Nephron (organoid): ENCODE results near the gene C7orf57.

Source experiments
- H3K27ac Mint-ChIP-seq, 3 experiments: 2 replicates each; pipeline ENCODE4 v1.8.0; 2020; ENCODE audit warnings: mixed read lengths in 3 of 3, mild to moderate bottlenecking in 2 of 3, moderate library complexity in 1 of 3
- H3K27me3 Mint-ChIP-seq: 2 replicates; pipeline ENCODE4 v1.8.0; 2021; ENCODE audit warnings: low read depth, mild to moderate bottlenecking, moderate library complexity, mixed read lengths
- H3K36me3 Mint-ChIP-seq: 2 replicates; pipeline ENCODE4 v1.8.0; 2020; ENCODE audit warnings: low read depth, mixed read lengths
- H3K4me1 Mint-ChIP-seq: 2 replicates; pipeline ENCODE4 v1.8.0; 2020; ENCODE audit warnings: mixed read lengths
- H3K4me3 Mint-ChIP-seq, 3 experiments: 2 replicates each; pipeline ENCODE4 v1.8.0; 2020; ENCODE audit warnings: mild to moderate bottlenecking in 3 of 3, mixed read lengths in 3 of 3, moderate library complexity in 2 of 3
- H3K9me3 Mint-ChIP-seq: 2 replicates; pipeline ENCODE4 v1.8.0; 2020; ENCODE audit warnings: mixed read lengths
- TF ChIP-seq, protein P1 (sequence below), 3 experiments: fragments of 200-600 bp; sonication (generic); IDR thresholded peaks; one replicate each; pipeline ENCODE4 v1.5.0; 2021; ENCODE audit warnings: antibody characterized with exemption in 3 of 3; ENCODE audit not compliant: unreplicated experiment in 3 of 3

Gene C7orf57

DNA sequence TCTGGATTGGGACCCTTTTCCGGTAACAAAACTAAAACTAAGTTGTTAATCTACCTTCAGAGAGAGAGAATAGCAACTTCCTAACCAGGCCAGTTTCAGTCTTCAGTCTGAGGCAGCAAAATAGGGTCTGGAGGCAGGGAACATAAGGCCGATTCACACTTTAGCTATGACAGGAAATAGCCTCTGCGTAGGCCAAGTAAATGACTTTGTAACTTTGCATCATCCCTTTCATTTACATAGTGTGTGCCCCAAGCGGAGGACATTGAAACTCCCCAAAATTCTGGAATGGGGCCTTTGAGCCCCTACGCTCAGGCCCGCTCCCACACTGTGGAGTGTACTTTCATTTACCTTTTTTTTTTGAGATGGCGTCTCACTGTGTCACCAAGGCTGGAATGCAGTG lies 52.0 kb downstream of the C7orf57 start:
- H3K36me3 Mint-ChIP-seq, result peaks cover 5% of the 10 kb centered on the region
- TF ChIP-seq, protein P1, sequence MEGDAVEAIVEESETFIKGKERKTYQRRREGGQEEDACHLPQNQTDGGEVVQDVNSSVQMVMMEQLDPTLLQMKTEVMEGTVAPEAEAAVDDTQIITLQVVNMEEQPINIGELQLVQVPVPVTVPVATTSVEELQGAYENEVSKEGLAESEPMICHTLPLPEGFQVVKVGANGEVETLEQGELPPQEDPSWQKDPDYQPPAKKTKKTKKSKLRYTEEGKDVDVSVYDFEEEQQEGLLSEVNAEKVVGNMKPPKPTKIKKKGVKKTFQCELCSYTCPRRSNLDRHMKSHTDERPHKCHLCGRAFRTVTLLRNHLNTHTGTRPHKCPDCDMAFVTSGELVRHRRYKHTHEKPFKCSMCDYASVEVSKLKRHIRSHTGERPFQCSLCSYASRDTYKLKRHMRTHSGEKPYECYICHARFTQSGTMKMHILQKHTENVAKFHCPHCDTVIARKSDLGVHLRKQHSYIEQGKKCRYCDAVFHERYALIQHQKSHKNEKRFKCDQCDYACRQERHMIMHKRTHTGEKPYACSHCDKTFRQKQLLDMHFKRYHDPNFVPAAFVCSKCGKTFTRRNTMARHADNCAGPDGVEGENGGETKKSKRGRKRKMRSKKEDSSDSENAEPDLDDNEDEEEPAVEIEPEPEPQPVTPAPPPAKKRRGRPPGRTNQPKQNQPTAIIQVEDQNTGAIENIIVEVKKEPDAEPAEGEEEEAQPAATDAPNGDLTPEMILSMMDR (IDR thresholded peaks at IDR 0.05; ENCODE audit: unreplicated experiment in 3 of 3), result no peak
- H3K27me3 Mint-ChIP-seq, result peaks cover 61% of the 10 kb centered on the region
- H3K27ac Mint-ChIP-seq, result no peak overlapping the region
- H3K9me3 Mint-ChIP-seq, result no peaks in the 10 kb centered on the region
- peaks cover 19% of the 10 kb centered on the region for H3K4me1 Mint-ChIP-seq
- H3K4me3 Mint-ChIP-seq, result peak overlapping the region in 2 of 3 experiments; percentile 9 to 21

- Mint-ChIP-seq H3K27me3 (peaks cover 59% of the 10 kb centered on the region), H3K36me3 (peaks cover 12% of the 10 kb centered on the region), H3K9me3 (no peaks in the 10 kb centered on the region), H3K4me1 (peaks cover 19% of the 10 kb centered on the region), H3K4me3 (peak overlapping the region; percentile 88 to 94 (median 89)), H3K27ac (peak overlapping the region; percentile 56 to 94 (median 59))
- TF ChIP-seq, protein P1 (IDR thresholded peaks at IDR 0.05; ENCODE audit: unreplicated experiment in 3 of 3), result no peak
Observed at GRCh38 chr7:48088559-48089045, 53.3 kb downstream of the C7orf57 start.

DNA sequence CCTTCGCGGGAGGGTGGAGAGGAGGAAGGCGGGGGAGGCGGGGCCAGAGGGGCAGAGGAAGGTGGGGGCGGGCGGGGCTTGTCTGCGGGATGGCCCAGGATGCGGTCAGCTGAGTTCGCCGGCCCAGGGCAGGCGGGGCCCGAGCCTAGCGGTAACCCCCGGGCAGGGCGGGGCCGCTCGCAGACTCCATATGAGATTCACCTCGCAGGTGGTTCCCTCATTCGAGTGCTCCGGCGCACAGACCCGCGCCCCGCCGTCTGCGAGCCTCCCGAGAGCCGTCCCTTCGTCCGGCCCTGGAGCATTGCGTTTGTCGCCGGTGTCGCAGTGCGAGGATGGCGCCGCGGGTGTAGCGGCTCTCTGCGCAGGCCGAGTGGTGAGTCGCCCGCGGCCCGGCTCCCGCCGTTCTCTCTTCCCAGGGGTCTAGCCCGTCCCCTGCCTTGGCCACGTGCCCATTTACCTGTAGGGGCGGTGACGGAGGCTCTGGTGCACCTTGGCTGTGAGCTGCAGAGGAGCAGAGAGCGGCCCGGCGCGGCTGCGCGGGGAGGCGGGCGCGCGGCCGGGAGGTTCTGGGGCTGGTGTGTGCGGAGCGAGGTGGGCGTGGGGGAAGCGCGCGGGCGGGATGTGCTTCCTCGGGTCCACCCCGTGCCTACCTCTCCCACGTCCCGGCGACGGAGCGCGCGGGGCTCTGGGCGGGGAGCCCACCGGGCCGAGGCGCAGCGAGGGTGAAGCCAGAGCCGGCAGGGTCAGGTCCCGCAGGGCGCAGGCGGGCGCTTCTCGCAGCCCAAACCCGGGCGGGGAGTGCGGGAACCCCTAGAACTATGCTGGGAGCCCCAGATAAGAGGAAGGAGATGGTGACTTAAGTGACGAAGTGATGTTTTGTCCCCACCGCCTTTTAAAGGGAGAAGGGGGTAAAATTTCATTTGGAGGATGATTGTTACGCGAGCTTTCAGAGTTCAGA lies 54.0 kb downstream of the C7orf57 start, which contains the start of gene UPP1:
UPP1 (plus strand) TSS at position 220 of the 958 bp plus-strand sequence. CDS start 5,519 bp downstream, outside the sequence.
- H3K4me1 Mint-ChIP-seq, result peaks cover 19% of the 10 kb centered on the region
- TF ChIP-seq, protein P1 (IDR thresholded peaks at IDR 0.05; ENCODE audit: unreplicated experiment in 3 of 3), result no peak
- peak within 1 kb of the TSS; percentile 88 to 94 (median 89) for H3K4me3 Mint-ChIP-seq
- H3K27me3 Mint-ChIP-seq, result peaks cover 60% of the 10 kb centered on the region
- H3K27ac Mint-ChIP-seq, result peak within 1 kb of the TSS; percentile 56 to 94 (median 59)
- peaks cover 14% of the 10 kb centered on the region for H3K36me3 Mint-ChIP-seq
- no peaks in the 10 kb centered on the region for H3K9me3 Mint-ChIP-seq

GRCh38 chr7:48090095-48090805 lies 54.9 kb downstream of the C7orf57 start:
- Mint-ChIP-seq H3K36me3 (peaks cover 17% of the 10 kb centered on the region), H3K27me3 (peaks cover 57% of the 10 kb centered on the region), H3K4me1 (peaks cover 14% of the 10 kb centered on the region), H3K27ac (peak overlapping the region in 1 of 3 experiments; percentile 44), H3K9me3 (no peaks in the 10 kb centered on the region), H3K4me3 (peak overlapping the region; percentile 84 to 94 (median 89))
- TF ChIP-seq, protein P1 (IDR thresholded peaks at IDR 0.05; ENCODE audit: unreplicated experiment in 3 of 3), result no peak

- H3K4me1 Mint-ChIP-seq, result peaks cover 15% of the 10 kb centered on the region
- TF ChIP-seq, protein P1 (IDR thresholded peaks at IDR 0.05; ENCODE audit: unreplicated experiment in 3 of 3), result no peak
- no peaks in the 10 kb centered on the region for H3K9me3 Mint-ChIP-seq
- peak overlapping the region; percentile 8 to 32 (median 32) for H3K4me3 Mint-ChIP-seq
- peaks cover 17% of the 10 kb centered on the region for H3K36me3 Mint-ChIP-seq
- H3K27ac Mint-ChIP-seq, result no peak overlapping the region
- peaks cover 49% of the 10 kb centered on the region for H3K27me3 Mint-ChIP-seq
Observed at GRCh38 chr7:48091506-48092433, 56.4 kb downstream of the C7orf57 start.
